Testis (tissue), 2 donors: ENCODE measurements around the gene SMIM32.

Experiments used
- POLR2A ChIP-seq: fragments of 450-650 bp; IDR thresholded peaks from one replicate; pipeline ENCODE4 v1.6.1; 2017; ENCODE audit warnings: antibody characterized with exemption, mild to moderate bottlenecking, moderate library complexity
- TF ChIP-seq, protein P1 (sequence below), 3 experiments: fragments of 450-650 bp in 2 of 3; fragments of 200-600 bp in 1 of 3; sonication (generic) in 1 of 3; IDR thresholded peaks; one replicate each; pipeline ENCODE4 v1.5.1; 2016 to 2019; ENCODE audit warnings: antibody characterized with exemption in 3 of 3, mild to moderate bottlenecking in 2 of 3, moderate library complexity in 1 of 3

DNA sequence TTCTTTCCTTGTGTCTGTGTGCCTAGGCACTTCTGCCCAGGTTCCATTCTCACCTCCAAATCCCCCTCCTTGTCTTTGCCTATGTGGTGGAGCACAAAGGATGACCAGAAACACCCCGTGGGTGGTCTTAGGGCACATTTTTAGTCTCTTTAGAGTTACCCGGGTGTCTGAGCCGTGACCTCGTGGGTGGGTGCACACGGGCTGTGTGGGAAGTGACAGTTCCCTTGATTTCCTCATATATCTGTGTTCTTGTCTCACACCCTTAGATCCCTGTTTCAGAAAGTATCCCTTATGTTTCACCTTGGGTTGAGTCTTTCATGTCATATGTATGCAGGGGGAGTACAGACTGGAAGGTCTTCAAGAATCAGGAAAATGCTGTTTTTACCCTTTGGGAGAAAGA, 13.4 kb upstream of the SMIM32 start:
- TF ChIP-seq, protein P1, sequence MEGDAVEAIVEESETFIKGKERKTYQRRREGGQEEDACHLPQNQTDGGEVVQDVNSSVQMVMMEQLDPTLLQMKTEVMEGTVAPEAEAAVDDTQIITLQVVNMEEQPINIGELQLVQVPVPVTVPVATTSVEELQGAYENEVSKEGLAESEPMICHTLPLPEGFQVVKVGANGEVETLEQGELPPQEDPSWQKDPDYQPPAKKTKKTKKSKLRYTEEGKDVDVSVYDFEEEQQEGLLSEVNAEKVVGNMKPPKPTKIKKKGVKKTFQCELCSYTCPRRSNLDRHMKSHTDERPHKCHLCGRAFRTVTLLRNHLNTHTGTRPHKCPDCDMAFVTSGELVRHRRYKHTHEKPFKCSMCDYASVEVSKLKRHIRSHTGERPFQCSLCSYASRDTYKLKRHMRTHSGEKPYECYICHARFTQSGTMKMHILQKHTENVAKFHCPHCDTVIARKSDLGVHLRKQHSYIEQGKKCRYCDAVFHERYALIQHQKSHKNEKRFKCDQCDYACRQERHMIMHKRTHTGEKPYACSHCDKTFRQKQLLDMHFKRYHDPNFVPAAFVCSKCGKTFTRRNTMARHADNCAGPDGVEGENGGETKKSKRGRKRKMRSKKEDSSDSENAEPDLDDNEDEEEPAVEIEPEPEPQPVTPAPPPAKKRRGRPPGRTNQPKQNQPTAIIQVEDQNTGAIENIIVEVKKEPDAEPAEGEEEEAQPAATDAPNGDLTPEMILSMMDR (IDR thresholded peaks at IDR 0.05), result no peak
- no peak for TF ChIP-seq POLR2A
